NCI-H2081 treated with DMSO at 0.1 percent for 48 hours (cell line): ENCODE results near the gene POLR2J.

Experiments
- DNase-seq: peaks from one replicate; lab custom pipeline; 2025; lab: John Stamatoyannopoulos, UW

The POLR2J gene

DNA sequence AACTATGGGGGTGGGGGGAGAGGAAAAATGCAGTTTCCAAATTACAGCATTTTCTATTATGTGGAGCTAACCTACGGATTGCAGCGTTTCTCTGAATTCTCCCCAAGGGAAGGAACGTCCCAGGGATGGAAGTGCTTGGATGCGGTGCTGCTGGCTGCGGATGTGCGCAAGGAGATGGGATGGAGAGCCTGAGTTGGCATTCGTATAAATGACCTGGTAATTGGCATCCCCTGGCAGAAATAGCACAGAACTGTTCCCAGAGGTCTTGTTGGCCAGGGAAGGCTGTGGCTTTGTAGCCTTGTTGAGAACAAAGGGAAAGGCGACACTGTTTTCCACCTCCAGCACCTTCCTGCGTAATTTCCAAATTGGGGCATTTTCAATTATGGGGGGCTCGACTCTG is 42.6 kb downstream of the POLR2J start:
- no peak for DNase-seq

DNA sequence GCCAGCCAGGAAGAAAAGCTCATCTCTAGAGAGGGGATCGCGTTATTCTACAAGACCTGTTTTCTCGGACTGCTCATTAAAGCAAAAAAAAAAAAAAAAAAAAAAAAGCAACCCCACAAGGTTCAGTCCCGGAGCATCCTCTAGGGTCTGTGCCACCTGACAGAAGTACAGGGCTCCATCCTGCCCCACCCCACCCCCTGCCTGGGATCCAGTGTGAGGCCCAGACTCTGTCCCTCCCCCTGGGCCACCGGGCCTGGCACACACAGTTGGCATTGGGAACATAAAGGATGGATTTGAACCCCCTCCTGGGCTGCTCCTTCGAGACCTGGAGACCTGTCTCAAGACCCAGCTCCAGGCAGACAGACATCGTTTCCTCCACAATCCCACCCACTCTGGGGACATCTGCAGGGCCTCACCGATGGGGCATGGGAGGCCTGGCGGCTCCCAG is 44.7 kb downstream of the POLR2J start:
- no peak for DNase-seq

DNA sequence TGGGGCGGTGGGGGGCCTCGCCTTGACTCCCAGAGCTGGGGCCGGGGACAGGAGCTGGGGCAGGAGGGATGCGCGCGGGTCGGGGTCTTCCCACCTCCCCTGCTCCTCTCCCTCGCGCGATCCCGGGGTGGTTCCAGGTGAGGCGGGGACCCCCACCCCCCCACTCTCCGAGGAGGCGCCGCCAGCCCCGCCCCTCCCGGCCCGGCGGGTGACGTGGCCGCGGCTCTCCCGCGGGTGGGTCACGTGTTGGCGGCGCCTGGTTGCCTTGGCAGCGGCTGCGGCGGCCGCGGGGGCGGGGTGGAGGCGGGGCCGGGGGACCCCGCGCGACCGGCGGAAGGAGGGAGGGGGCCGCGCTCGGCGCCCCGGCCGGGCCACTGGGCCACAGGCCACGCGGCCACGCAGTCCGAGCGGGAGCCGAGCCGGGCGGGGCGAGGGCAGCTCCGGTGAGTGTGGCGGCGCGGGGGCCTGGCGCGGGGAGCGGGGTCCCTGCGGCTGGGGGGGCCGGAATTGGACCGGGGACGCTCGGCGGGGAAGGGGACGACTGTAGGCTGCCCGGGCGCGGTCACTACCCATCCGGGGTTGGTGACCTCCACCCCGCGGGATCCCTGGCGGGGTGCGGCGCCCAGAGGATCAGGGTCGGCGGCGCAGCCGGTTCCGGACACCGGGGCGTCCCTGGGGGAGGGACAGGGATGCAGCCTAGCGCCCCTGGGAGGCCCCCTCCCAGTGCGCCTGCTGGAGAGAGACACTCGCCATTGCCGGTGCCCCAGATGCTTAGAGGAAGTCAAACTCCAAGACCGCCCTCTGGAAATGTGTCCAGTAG is 45.3 kb downstream of the POLR2J start, which contains the start of gene ORAI2:
Gene ORAI2 (plus strand): TSS at position 357 of the 820 bp plus-strand sequence. CDS start 5,382 bp downstream, outside the sequence.
- no peak for DNase-seq

DNA sequence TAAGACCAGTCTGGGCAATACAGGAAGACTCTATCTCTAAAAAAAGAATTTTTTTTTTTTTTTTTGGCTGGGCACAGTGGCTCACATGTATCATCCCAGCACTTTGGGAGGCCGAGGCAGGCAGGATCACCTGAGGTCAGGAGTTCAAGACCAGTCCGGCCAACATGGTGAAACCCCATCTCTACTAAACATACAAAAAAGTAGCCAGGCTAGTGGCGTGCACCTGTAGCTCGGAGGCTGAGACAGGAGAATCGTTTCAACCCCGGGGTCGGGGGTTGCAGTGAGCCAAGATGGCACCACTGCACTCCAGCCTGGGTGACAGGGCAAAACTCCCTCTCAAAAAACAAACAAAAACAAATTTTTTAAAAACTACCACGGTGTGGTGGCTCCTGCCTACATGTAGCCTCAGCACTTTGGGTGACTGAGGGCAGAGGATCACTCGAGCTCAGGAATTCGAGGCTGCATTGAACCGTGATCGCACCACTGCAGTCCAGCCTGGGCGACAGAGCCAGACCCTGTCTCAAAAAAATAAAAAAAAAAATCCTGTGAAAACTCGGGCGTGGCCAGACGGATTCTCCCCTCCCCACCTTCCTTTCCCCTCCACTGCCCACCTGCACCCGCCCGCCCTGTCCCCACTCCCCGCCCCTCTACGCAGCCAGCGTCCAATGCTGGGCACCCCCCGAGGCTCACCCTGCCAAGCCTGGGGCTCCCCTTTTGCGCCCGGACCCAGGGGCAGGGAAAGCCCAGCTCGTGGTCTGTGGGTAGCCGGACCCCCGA is 46.1 kb downstream of the POLR2J start:
- no peak for DNase-seq

DNA sequence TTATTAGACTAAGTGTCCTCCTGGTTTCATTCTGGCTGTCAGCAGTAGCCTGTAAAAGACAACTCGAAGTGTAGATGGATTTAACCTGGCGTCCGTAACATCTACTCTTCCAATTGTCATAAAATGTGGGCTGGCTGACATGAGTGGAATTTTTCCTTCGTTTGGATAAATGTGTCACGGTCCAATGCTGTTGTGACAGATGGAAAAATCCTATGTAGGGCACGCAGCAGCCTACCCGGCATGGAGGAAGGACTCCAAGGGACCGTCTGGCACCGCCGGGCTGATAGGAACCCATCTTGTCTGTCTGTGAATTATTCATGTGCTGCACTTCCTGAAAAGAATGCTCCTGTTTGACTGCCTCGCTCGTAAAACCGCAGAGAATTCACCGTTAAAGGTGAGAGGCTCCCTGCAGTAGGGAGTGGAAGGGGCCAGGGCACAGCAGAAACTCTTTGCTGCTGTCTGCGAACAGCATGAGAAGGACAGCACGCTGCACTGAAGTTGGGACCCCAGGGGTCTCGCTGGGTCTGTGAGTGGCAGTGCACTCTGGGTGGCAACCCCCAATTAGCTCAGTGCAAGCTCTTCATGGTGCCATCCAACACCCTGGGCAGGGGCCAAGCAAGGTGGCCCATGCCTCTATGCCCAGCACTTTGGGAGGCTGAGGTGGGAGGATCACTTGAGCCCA is 47.0 kb downstream of the POLR2J start:
- no peak for DNase-seq

DNA sequence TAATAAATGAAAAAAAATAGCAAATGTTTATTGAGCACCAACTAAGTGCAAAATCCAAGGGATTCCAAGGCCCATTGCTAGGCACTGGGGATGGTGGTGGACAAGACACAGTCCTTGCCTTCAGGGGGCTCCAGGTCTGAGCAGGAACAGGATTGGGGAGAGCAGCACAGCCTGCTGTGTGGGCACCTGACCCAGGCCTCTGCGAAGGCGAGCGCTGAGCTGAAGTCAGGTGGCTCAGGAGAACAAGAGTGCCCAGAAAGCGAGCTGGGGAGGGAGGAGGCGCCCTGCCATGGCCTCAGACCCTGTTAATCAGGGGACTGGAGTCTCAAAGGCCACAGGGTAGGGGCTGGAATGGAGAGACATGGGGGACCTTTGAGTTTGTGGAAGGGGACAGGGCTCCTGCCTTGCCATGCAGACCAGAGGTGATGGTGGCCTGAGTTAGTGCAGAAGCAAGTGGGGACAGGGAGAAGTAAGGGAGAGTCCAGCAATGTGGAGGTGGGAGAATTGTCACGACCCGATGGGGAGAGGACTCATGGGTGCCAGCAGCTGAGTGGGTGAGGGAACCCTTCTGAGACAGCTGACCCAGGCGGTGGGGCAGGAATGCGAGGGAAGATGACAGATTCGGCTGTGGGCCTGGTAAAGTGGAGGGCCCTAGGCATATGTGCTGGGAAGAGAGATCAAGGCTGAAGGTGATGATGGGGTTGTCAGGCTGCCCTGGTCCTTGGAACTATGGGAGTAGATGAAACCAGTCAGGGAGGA is 49.4 kb downstream of the POLR2J start:
- no peak for DNase-seq

DNA sequence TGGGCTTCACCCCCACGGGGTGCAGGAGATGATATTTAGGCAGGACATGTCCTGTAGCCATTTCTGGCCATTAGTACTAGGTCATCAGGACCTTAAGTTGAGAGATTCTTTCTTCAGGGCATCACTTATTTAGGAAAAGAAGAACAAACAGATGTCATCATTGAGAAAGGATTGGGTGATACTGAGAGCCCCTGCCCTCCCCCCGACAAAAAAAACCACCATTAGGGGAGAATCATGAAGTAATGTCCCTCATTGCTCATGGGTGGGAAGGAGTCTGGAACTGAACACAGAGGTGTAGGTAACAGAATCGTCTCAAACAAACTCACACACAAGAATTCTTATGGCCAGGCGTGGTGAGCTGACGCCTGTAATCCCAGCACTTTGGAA is 51.7 kb downstream of the POLR2J start:
- no peak for DNase-seq

DNA sequence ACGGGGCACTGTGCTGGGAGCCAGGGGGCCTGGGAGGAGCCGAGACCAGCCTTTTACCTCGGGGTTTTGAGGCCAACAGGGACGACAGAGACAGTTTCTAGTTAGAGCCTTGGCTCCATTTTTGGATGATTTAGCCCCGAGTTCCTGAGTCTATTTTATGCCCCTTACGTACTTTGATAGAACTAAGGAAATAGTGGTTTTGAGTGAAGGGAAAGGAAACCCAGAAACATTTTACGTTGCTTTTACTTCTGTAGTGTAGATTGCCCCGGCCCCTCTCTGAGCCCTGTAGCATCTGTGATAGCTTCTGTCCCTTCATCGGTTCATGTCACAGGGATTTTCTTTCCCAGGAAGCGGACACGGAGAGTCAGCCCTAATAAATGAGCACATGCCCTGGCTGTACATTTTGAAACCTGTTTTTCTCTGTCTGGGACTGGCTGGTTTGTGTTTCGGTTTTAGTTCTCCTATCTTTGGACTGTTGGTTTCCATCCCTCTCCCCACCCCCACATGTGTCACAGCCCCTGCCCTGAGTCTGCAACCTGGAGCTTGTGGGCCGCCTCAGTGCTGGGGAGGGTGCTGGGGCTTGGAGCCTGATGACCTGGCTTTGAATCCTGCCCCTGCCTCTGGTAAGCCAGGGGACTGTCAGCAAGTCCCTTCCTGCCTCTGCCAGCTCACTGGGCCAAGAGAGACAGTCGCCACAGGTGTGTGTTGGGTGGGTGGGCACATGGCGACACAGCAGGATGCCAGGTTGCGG is 52.3 kb downstream of the POLR2J start:
- DNase-seq, result no peak

DNA sequence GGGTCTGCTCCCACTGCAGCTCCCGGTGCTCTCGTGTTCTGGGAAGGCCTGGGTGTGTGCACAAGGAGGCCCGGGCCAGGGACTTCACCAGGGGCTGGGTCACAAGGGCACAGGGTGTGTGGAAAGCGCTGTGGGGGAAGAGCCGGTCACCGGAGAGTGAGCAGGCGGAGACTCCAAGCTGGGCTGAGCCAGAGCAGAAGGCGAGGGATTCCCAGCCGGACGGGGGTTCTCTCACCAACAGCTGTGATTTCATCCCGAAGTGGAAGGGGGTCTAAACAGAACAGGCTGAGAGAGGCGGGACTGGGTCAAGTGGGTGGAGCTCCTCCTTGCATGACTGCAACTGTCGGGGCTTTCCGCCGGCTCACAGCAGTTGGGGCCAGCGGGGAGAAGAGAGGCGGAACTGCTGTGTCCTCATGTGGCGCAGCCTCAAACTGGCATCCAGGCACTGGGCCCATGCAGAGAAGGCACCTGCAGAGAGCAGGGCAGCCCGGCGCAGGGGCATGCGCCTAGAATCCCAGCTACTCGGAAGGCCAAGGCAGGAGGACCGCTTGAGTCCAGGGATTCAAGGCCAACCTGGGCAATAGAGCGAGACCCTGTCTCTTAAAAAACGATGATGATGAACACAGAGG is 53.0 kb downstream of the POLR2J start:
- DNase-seq, result no peak

DNA sequence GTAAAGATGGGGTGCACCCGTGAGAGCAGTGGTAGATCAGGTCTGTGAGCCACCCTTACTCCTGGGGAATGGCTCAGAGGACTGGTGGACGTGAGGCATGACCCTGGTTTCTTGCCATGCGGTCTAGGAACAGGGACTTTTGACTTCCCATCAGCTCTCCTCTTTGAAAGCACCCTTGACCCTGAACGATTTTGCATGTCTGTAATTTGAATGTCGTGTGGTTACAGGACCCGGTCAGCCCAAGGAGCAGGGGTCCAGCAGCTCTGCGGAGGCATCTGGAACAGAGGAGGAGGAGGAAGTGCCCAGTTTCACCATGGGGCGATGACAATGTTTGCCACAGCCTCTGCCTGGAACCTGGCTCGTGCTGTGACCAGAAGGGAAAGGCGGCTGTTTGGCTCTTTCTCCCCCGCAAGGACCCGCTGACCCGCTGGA is 53.9 kb downstream of the POLR2J start:
- no peak for DNase-seq

DNA sequence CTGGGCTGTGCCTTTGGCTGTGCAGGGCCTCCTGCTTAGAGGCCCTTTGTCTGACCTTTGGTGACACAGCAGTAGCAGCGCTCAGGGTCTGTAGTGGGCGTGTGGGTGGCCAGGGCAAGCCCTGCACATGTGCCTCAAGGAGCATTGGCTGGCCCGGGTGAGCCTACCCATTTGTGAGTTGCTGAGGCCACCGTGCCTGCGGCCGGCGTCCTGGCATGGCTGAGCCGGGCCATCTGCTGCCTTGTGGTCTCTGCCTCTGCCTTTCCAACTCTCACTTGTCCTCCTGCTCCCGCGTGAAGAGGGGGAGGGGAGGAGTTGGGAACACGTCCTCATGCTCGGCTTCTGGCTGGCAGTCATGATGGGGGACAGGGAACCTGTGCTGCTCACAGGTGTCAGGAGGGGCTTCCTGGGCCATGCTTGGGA is 54.6 kb downstream of the POLR2J start:
- DNase-seq, result no peak
